Measurements from ENCODE around the gene EHD4. TPM values are rescaled to one million over a fixed set of nuclear protein-coding genes. Genes with fewer than 3 reads are reported as not detected.

Gene EHD4
- total RNA-seq, 1 donor from 2014 or later, result 55.5 TPM

GRCh38 chr15:41894791-41895463 lies 77.4 kb downstream of the EHD4 start:
- intact Hi-C loops (cut with DNase I), result loop anchor here (2.0 kb wide), 1 partner anchor 66 kb away; the partner anchor contains the start of gene JMJD7
- DNase-seq (ENCODE audit: missing footprints) (peak; percentile 90), ATAC-seq (peak; percentile 81)

GRCh38 chr15:41894251-41894790 lies 78.0 kb downstream of the EHD4 start:
- ATAC-seq, result peak; percentile 1
- no peak for DNase-seq (ENCODE audit: missing footprints)
- intact Hi-C loops (cut with DNase I), result loop anchor here (2.0 kb wide), 1 partner anchor 66 kb away; the partner anchor contains the start of gene JMJD7

- ATAC-seq, result no peak
- DNase-seq (ENCODE audit: missing footprints), result no peak
- intact Hi-C loops (cut with DNase I), result loop anchor here (2.0 kb wide), 1 partner anchor 65 kb away; the partner anchor contains the start of gene JMJD7
Measured at GRCh38 chr15:41893422-41894250, 78.7 kb downstream of the EHD4 start, which contains the start of gene SPTBN5. Gene SPTBN5 (minus strand): TSS chr15:41894053. CDS start chr15:41893497, 556 bp downstream.

- intact Hi-C loops (cut with DNase I), result no loop called here
- DNase-seq (ENCODE audit: missing footprints) (peak; percentile 86), ATAC-seq (peak; percentile 81)
Measured at GRCh38 chr15:41892621-41893421, 79.5 kb downstream of the EHD4 start.

- intact Hi-C loops (cut with DNase I), result no loop called here
- ATAC-seq, result no peak
- DNase-seq (ENCODE audit: missing footprints), result no peak
Measured at GRCh38 chr15:41891946-41892345, 80.4 kb downstream of the EHD4 start.

GRCh38 chr15:41891226-41891625 lies 81.1 kb downstream of the EHD4 start:
- intact Hi-C loops (cut with DNase I), result no loop called here
- DNase-seq (ENCODE audit: missing footprints) (no peak), ATAC-seq (no peak)

- intact Hi-C loops (cut with DNase I), result no loop called here
- no peak for ATAC-seq
- no peak for DNase-seq (ENCODE audit: missing footprints)
Measured at GRCh38 chr15:41890050-41890690, 82.2 kb downstream of the EHD4 start.

- intact Hi-C loops (cut with DNase I), result no loop called here
Measured at GRCh38 chr15:41888662-41889253, 83.6 kb downstream of the EHD4 start.

GRCh38 chr15:41887893-41888292 lies 84.5 kb downstream of the EHD4 start:
- intact Hi-C loops (cut with DNase I), result no loop called here
- ATAC-seq, result no peak
- DNase-seq (ENCODE audit: missing footprints), result no peak

More at GRCh38 chr15:41888662-41889253, 83.6 kb downstream of the EHD4 start:
- ATAC-seq (no peak), DNase-seq (ENCODE audit: missing footprints) (no peak)

- intact Hi-C loops (cut with DNase I), result no loop called here
- DNase-seq (ENCODE audit: missing footprints) (no peak), ATAC-seq (no peak)
Measured at GRCh38 chr15:41887161-41887560, 85.2 kb downstream of the EHD4 start.

- ATAC-seq, result no peak
- no peak for DNase-seq (ENCODE audit: missing footprints)
- intact Hi-C loops (cut with DNase I), result no loop called here
Measured at GRCh38 chr15:41886741-41887140, 85.6 kb downstream of the EHD4 start.

GRCh38 chr15:41885841-41886240 lies 86.5 kb downstream of the EHD4 start:
- DNase-seq (ENCODE audit: missing footprints) (no peak), ATAC-seq (no peak)
- intact Hi-C loops (cut with DNase I), result no loop called here

- ATAC-seq, result no peak
- no peak for DNase-seq (ENCODE audit: missing footprints)
- intact Hi-C loops (cut with DNase I), result no loop called here
Measured at GRCh38 chr15:41885321-41885720, 87.0 kb downstream of the EHD4 start.

- intact Hi-C loops (cut with DNase I), result no loop called here
- ATAC-seq, result no peak
- DNase-seq (ENCODE audit: missing footprints), result no peak
Measured at GRCh38 chr15:41884458-41884857, 87.9 kb downstream of the EHD4 start.

GRCh38 chr15:41883484-41883825 lies 88.9 kb downstream of the EHD4 start:
- intact Hi-C loops (cut with DNase I), result no loop called here
- DNase-seq (ENCODE audit: missing footprints) (no peak), ATAC-seq (no peak)

GRCh38 chr15:41882689-41883483 lies 89.5 kb downstream of the EHD4 start:
- intact Hi-C loops (cut with DNase I), result no loop called here
- DNase-seq (ENCODE audit: missing footprints), result no peak
- ATAC-seq, result peak; percentile 39

- intact Hi-C loops (cut with DNase I), result no loop called here
- ATAC-seq, result peak; percentile 60
- DNase-seq (ENCODE audit: missing footprints), result no peak
Measured at GRCh38 chr15:41881920-41882688, 90.3 kb downstream of the EHD4 start.
